ENCODE measurements around the gene GHRHR.

The GHRHR gene

GRCh38 chr7:30938435-30939316, 25.1 kb upstream of the GHRHR start:
- peak; percentile 95 for FAIRE-seq

DNA sequence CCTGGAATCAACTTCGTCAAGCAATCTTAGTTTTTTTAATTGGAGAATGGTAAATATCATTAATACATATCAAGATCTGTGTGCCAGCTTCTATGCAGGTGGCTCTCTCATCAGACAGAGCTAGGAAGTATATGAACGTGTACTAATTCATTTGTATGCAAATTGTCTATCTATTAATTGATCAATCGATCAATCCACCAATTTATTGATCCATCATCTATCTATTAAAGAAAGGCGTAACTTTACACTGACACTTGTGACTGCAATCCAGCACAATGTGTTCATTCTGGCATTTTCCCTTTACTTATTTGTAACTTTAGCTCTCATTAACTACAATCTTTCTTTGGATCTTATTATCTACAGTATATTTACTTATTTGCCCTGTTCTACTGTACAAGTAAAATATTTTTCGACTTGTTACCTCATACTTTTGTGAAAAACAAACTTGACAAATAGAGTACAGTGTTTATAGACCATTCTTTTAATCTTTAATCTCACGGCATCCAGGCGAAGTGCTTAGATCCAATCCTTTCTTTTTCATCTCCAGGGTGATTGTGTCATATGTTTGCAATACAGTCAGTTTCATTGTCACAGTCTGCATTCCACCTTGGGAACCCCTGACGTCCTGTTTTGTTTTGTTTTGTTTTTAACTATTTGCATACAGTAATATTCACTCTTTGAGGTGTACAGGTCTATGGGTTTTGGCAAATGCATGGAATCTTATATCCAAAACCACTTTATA, 22.0 kb upstream of the GHRHR start:
- TF ChIP-seq POLR2AphosphoS5 (IDR thresholded peaks at IDR 0.05; ENCODE audit: low read depth, low read length) (no peak), TAF1 (IDR thresholded peaks at IDR 0.05; ENCODE audit: borderline replicate concordance, low read depth, low read length) (no peak), POLR2A (IDR thresholded peaks at IDR 0.05; ENCODE audit: low read depth, low read length) (no peak)
- no peak for FAIRE-seq

More at GRCh38 chr7:30938435-30939316, 25.1 kb upstream of the GHRHR start:
- TF ChIP-seq POLR2A (IDR thresholded peaks at IDR 0.05; ENCODE audit: low read depth, low read length) (no peak), POLR2AphosphoS5 (IDR thresholded peaks at IDR 0.05; ENCODE audit: low read depth, low read length) (no peak), TAF1 (IDR thresholded peaks at IDR 0.05; ENCODE audit: borderline replicate concordance, low read depth, low read length) (no peak)
- peak; percentile 72 for DNase-seq (ENCODE audit: insufficient read length)

GRCh38 chr7:30950197-30950596, 13.6 kb upstream of the GHRHR start:
- DNase-seq (ENCODE audit: insufficient read length) (no peak), FAIRE-seq (no peak)
- no peak for TF ChIP-seq TAF1 (IDR thresholded peaks at IDR 0.05; ENCODE audit: borderline replicate concordance, low read depth, low read length)
- no peak for TF ChIP-seq POLR2A (IDR thresholded peaks at IDR 0.05; ENCODE audit: low read depth, low read length)
- TF ChIP-seq POLR2AphosphoS5 (IDR thresholded peaks at IDR 0.05; ENCODE audit: low read depth, low read length), result no peak

More for the DNA sequence above, 22.0 kb upstream of the GHRHR start:
- no peak for DNase-seq (ENCODE audit: insufficient read length)

DNA sequence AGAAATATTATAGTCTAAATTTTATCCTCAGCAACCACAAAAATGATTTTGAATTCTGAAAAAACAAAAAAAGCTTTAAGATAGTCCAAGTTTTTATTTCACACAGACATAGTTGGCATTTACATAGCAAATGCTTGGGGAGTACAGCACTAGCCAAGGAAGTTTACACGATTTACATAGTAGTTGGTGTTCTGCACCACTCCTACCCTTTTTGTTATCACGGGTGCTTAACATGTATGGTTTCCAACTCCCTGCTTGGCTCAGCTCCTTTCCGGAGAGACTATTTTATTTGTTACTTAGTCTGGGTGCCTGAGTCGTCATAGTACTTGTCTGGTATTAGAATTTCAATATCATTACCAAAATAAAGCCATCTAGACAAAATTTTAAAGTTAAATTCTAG, 8.8 kb upstream of the GHRHR start:
- no peak for FAIRE-seq
- no peak for TF ChIP-seq TAF1 (IDR thresholded peaks at IDR 0.05; ENCODE audit: borderline replicate concordance, low read depth, low read length)
- TF ChIP-seq POLR2A (IDR thresholded peaks at IDR 0.05; ENCODE audit: low read depth, low read length), result no peak
- no peak for TF ChIP-seq POLR2AphosphoS5 (IDR thresholded peaks at IDR 0.05; ENCODE audit: low read depth, low read length)
- DNase-seq (ENCODE audit: insufficient read length), result no peak

- no peak for DNase-seq (ENCODE audit: insufficient read length)
- no peak for FAIRE-seq
- TF ChIP-seq TAF1 (IDR thresholded peaks at IDR 0.05; ENCODE audit: borderline replicate concordance, low read depth, low read length), result no peak
- no peak for TF ChIP-seq POLR2AphosphoS5 (IDR thresholded peaks at IDR 0.05; ENCODE audit: low read depth, low read length)
- no peak for TF ChIP-seq POLR2A (IDR thresholded peaks at IDR 0.05; ENCODE audit: low read depth, low read length)
These were observed 7.0 kb upstream of the GHRHR start for GRCh38 chr7:30956704-30957103.

DNA sequence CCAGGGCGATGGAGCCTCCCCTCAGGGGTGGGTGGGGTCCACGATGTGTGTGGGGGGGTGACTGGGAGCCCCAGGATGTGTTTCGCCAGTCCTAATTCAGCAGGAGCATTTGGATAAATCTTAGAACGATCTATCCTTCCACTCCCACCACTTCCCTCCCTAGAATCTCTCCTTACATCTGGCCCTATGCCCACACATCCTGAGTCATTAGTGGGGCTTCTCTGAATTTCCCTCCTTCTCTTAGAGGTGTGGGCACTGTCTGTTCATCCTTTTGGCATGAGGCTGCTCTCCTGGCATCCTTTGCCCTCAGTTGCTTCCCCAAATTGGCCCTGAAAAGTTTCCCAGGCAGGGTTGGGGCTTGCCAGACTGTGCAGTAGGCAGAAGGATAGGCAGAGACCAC, 1.6 kb downstream of the GHRHR start:
- FAIRE-seq, result no peak

DNA sequence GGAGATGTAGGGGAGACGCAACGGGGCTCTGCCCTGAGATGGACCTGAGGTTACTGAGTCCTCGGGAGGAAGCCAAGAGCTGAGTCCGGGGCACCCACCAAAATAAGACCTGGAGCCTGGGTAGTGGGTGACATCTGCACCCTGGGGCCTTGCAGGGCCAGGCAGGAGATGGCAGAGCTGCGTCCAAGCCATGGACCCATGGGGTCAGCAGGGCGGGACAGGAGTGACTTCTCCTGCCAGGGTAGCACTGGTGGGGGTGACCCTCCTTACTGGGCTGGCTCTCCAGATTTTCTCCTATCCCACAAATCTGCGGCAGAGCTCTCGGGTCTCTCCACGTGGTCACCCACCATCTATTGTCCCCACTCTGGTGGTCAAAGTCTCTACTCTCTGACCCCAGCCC, 2.1 kb downstream of the GHRHR start:
- TF ChIP-seq POLR2AphosphoS5 (IDR thresholded peaks at IDR 0.05; ENCODE audit: low read depth, low read length), result no peak
- TF ChIP-seq POLR2A (IDR thresholded peaks at IDR 0.05; ENCODE audit: low read depth, low read length), result no peak
- TF ChIP-seq TAF1 (IDR thresholded peaks at IDR 0.05; ENCODE audit: borderline replicate concordance, low read depth, low read length), result no peak
- DNase-seq (ENCODE audit: insufficient read length) (no peak), FAIRE-seq (no peak)

More for the DNA sequence above, 1.6 kb downstream of the GHRHR start:
- no peak for TF ChIP-seq POLR2A (IDR thresholded peaks at IDR 0.05; ENCODE audit: low read depth, low read length)
- no peak for TF ChIP-seq TAF1 (IDR thresholded peaks at IDR 0.05; ENCODE audit: borderline replicate concordance, low read depth, low read length)
- TF ChIP-seq POLR2AphosphoS5 (IDR thresholded peaks at IDR 0.05; ENCODE audit: low read depth, low read length), result no peak
- no peak for DNase-seq (ENCODE audit: insufficient read length)

GRCh38 chr7:30968294-30968693, 4.5 kb downstream of the GHRHR start:
- DNase-seq (ENCODE audit: insufficient read length) (no peak), FAIRE-seq (no peak)
- TF ChIP-seq POLR2A (IDR thresholded peaks at IDR 0.05; ENCODE audit: low read depth, low read length) (no peak), POLR2AphosphoS5 (IDR thresholded peaks at IDR 0.05; ENCODE audit: low read depth, low read length) (no peak), TAF1 (IDR thresholded peaks at IDR 0.05; ENCODE audit: borderline replicate concordance, low read depth, low read length) (no peak)

GRCh38 chr7:30968747-30969603, 5.2 kb downstream of the GHRHR start:
- FAIRE-seq (no peak), DNase-seq (ENCODE audit: insufficient read length) (no peak)
- TF ChIP-seq POLR2A (IDR thresholded peaks at IDR 0.05; ENCODE audit: low read depth, low read length), result no peak
- no peak for TF ChIP-seq TAF1 (IDR thresholded peaks at IDR 0.05; ENCODE audit: borderline replicate concordance, low read depth, low read length)
- no peak for TF ChIP-seq POLR2AphosphoS5 (IDR thresholded peaks at IDR 0.05; ENCODE audit: low read depth, low read length)

GRCh38 chr7:30969604-30969970, 5.8 kb downstream of the GHRHR start:
- TF ChIP-seq TAF1 (IDR thresholded peaks at IDR 0.05; ENCODE audit: borderline replicate concordance, low read depth, low read length), result no peak
- no peak for TF ChIP-seq POLR2AphosphoS5 (IDR thresholded peaks at IDR 0.05; ENCODE audit: low read depth, low read length)
- TF ChIP-seq POLR2A (IDR thresholded peaks at IDR 0.05; ENCODE audit: low read depth, low read length), result no peak
- no peak for FAIRE-seq

DNA sequence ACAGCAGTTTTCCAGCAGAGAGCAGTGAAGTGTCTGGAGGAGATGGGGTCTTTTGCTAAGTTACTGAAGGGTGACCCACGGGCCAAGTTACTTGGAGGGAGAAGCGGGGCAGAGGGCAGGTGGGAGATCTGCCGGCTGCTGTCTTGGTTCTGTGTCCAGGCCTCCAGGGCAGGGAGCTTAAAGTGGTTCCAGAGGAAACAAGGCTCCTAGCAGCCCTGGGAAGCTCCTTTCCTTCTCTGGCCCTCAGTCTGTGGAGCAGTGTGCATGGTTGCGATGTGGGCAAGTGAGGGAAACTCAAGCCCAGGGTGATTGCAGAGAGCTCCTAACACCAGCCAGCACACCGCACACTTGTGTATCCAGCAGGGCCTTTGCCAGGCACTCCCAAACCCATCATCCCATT, 6.3 kb downstream of the GHRHR start:
- no peak for TF ChIP-seq POLR2AphosphoS5 (IDR thresholded peaks at IDR 0.05; ENCODE audit: low read depth, low read length)
- no peak for TF ChIP-seq TAF1 (IDR thresholded peaks at IDR 0.05; ENCODE audit: borderline replicate concordance, low read depth, low read length)
- no peak for TF ChIP-seq POLR2A (IDR thresholded peaks at IDR 0.05; ENCODE audit: low read depth, low read length)
- DNase-seq (ENCODE audit: insufficient read length), result no peak
- FAIRE-seq, result no peak

More at GRCh38 chr7:30969604-30969970, 5.8 kb downstream of the GHRHR start:
- no peak for DNase-seq (ENCODE audit: insufficient read length)

Measured in GM12892 (cell line).